HepG2 (cell line): ENCODE measurements around the gene PAPSS1. TPM values are rescaled to one million over a fixed set of nuclear protein-coding genes. Genes with fewer than 3 reads are reported as not detected.

ENCODE experiments used
- ATAC-seq: fragments of 200-7000 bp; cut with Tn5 transposase; 3 replicates; pipeline ENCODE4 v1.9.1; 2020; ENCODE audit warnings: mild to moderate bottlenecking, moderate library complexity
- BruUV-seq: library from RNA; stranded (reverse); fragments of 400-500 nt; replicated peaks from 2 replicates; lab custom pipeline; 2021; lab: Mats Ljungman, UMichigan
- CTCF ChIA-PET: fragments of 300-600 bp; formaldehyde crosslinking; extraction: SDS; loops from one replicate; lab custom pipeline; 2021; ENCODE audit warnings: low total read pairs, inconsistent platforms, low intra/inter-chr PET ratio; lab: Yijun Ruan, JAX
- POLR2A ChIA-PET: fragments of 350-600 bp; sonication (Branson Sonifier 250); formaldehyde crosslinking; loops from one replicate; lab custom pipeline; 2020; ENCODE audit warnings: antibody characterized with exemption, inconsistent platforms; lab: Yijun Ruan, JAX
- DNase-seq: peaks from one replicate; pipeline ENCODE4 v3.0.0-alpha.2; 2015; ENCODE audit warnings: low spot score
- FAIRE-seq: peaks from 3 replicates; lab custom pipeline; 2011; peaks lifted over from hg19 to GRCh38; lab: Jason Lieb, UNC
- H2AFZ ChIP-seq: one replicate; pipeline ENCODE4 v1.6.1; 2011; ENCODE audit warnings: low read length, inconsistent platforms
- H3K27ac ChIP-seq: fragments of 300-600 bp; 3 replicates; pipeline ENCODE4 v1.8.0; 2011; ENCODE audit warnings: mixed run types, mild to moderate bottlenecking, mixed read lengths, low read length, inconsistent platforms; ENCODE audit not compliant: insufficient read depth; ENCODE audit errors: extremely low read length
- H3K27me3 ChIP-seq, 2 experiments: fragments of 200-600 bp in 1 of 2; 2 replicates in 1 of 2; 3 replicates in 1 of 2; pipeline versions ENCODE4 v1.6.0 to v1.8.0; 2011; ENCODE audit warnings: low read length in 2 of 2, mild to moderate bottlenecking in 2 of 2, moderate library complexity in 2 of 2, inconsistent platforms in 1 of 2; ENCODE audit not compliant: insufficient read depth in 2 of 2, control insufficient read depth in 1 of 2
- H3K36me3 ChIP-seq, 2 experiments: fragments of 200-600 bp in 1 of 2; replicated peaks in 1 of 2; 2 replicates in 1 of 2; 3 replicates in 1 of 2; pipeline versions ENCODE4 v1.5.1 to v1.8.0; 2011; ENCODE audit warnings: low read length in 2 of 2, inconsistent platforms in 1 of 2; ENCODE audit not compliant: insufficient read depth in 2 of 2, control insufficient read depth in 1 of 2
- H3K4me1 ChIP-seq: 2 replicates; pipeline ENCODE4 v1.5.1; 2012; ENCODE audit warnings: low read length, inconsistent platforms; ENCODE audit not compliant: insufficient read depth
- H3K4me2 ChIP-seq: 2 replicates; pipeline ENCODE4 v1.6.0; 2011; ENCODE audit warnings: low read depth, low read length, inconsistent platforms
- H3K4me3 ChIP-seq, 3 experiments: fragments of 200-600 bp in 1 of 3; sonication (generic), shearing (Covaris generic) in 1 of 3; replicated peaks in 1 of 3; 2 replicates each; pipeline ENCODE4 v1.5.1; 2011 to 2016; ENCODE audit warnings: low read length in 3 of 3, inconsistent platforms in 2 of 3, low read depth in 2 of 3, mild to moderate bottlenecking in 2 of 3, control low read depth in 1 of 3, mixed read lengths in 1 of 3; ENCODE audit not compliant: insufficient read depth in 1 of 3
- H3K79me2 ChIP-seq: one replicate; pipeline ENCODE4 v1.6.1; 2011; ENCODE audit warnings: low read length, inconsistent platforms; ENCODE audit not compliant: insufficient read depth
- H3K9ac ChIP-seq: 2 replicates; pipeline ENCODE4 v1.6.0; 2011; ENCODE audit warnings: mild to moderate bottlenecking, low read depth, low read length, inconsistent platforms; ENCODE audit not compliant: insufficient read depth
- H3K9me3 ChIP-seq: 2 replicates; pipeline ENCODE4 v1.5.1; 2012; ENCODE audit warnings: mild to moderate bottlenecking, low read length
- H4K20me1 ChIP-seq: 2 replicates; pipeline ENCODE4 v1.6.0; 2011; ENCODE audit warnings: inconsistent platforms, mild to moderate bottlenecking, low read length, moderate library complexity; ENCODE audit not compliant: insufficient read depth
- EED ChIP-seq: sonication (generic); formaldehyde crosslinking; IDR thresholded peaks from 2 replicates; pipeline ENCODE4 v1.5.0; 2020; ENCODE audit warnings: mild to moderate bottlenecking, missing genetic modification reagents
- FOSL1 ChIP-seq: sonication (generic); formaldehyde crosslinking; IDR thresholded peaks from 2 replicates; pipeline ENCODE4 v1.9.0; 2021; ENCODE audit warnings: missing genetic modification reagents, borderline replicate concordance
- FOXK2 ChIP-seq: fragments of 450-650 bp; IDR thresholded peaks from 2 replicates; pipeline ENCODE4 v1.6.1; 2016
- FOXO4 ChIP-seq: sonication (generic); formaldehyde crosslinking; conservative IDR thresholded peaks from 2 replicates; pipeline ENCODE4 v1.8.1; 2023; ENCODE audit warnings: missing genetic modification reagents
- HNRNPUL1 ChIP-seq: fragments of 200-400 bp; formaldehyde crosslinking; IDR thresholded peaks from 2 replicates; pipeline ENCODE4 v1.6.1; 2017; ENCODE audit warnings: low read depth, mild to moderate bottlenecking, low read length, moderate library complexity
- KLF13 ChIP-seq: sonication (generic); formaldehyde crosslinking; IDR thresholded peaks from 2 replicates; pipeline ENCODE4 v1.4.0; 2020; ENCODE audit warnings: mild to moderate bottlenecking, missing genetic modification reagents
- NFE2L2 ChIP-seq: fragments of 150-350 bp; IDR thresholded peaks from 2 replicates; pipeline ENCODE4 v1.6.1; 2014; ENCODE audit warnings: low read length
- RAD21 ChIP-seq: fragments of 450-650 bp; formaldehyde crosslinking; IDR thresholded peaks from 2 replicates; pipeline ENCODE4 v1.5.0; 2020; ENCODE audit warnings: mild to moderate bottlenecking
- REPIN1 ChIP-seq: sonication (generic); formaldehyde crosslinking; IDR thresholded peaks from 2 replicates; pipeline ENCODE4 v1.8.0; 2022; ENCODE audit warnings: missing genetic modification reagents, low read depth, mild to moderate bottlenecking, borderline replicate concordance
- SMC3 ChIP-seq: IDR thresholded peaks from 2 replicates; pipeline ENCODE4 v1.6.1; 2011; ENCODE audit warnings: low read length, improper control_type of control experiment
- SNAI1 ChIP-seq: sonication (generic); formaldehyde crosslinking; IDR thresholded peaks from 2 replicates; pipeline ENCODE4 v1.5.0; 2020; ENCODE audit warnings: mild to moderate bottlenecking, missing genetic modification reagents, borderline replicate concordance
- STAG1 ChIP-seq: sonication (generic); formaldehyde crosslinking; IDR thresholded peaks from 2 replicates; pipeline ENCODE4 v1.4.0; 2020; ENCODE audit warnings: missing genetic modification reagents
- SUZ12 ChIP-seq: fragments of 150-350 bp; IDR thresholded peaks from 2 replicates; pipeline ENCODE4 v1.6.1; 2014; ENCODE audit warnings: low read depth, low read length
- WIZ ChIP-seq: sonication (generic); formaldehyde crosslinking; IDR thresholded peaks from 2 replicates; pipeline ENCODE4 v1.5.1; 2020; ENCODE audit warnings: mild to moderate bottlenecking, missing genetic modification reagents
- ZBTB38 ChIP-seq: sonication (generic); formaldehyde crosslinking; IDR thresholded peaks from 2 replicates; pipeline ENCODE4 v1.5.1; 2020; ENCODE audit warnings: mild to moderate bottlenecking, missing genetic modification reagents
- ZBTB43 ChIP-seq: sonication (generic); formaldehyde crosslinking; conservative IDR thresholded peaks from 2 replicates; pipeline ENCODE4 v1.4.0; 2020; ENCODE audit warnings: missing genetic modification reagents
- ZFP62 ChIP-seq: sonication (generic); formaldehyde crosslinking; IDR thresholded peaks from 2 replicates; pipeline ENCODE4 v1.4.0; 2020; ENCODE audit warnings: missing genetic modification reagents
- ZNF75D ChIP-seq: sonication (generic); formaldehyde crosslinking; IDR thresholded peaks from 2 replicates; pipeline ENCODE4 v1.8.1; 2023; ENCODE audit warnings: missing genetic modification reagents, mild to moderate bottlenecking, borderline replicate concordance
- ZNF792 ChIP-seq: IDR thresholded peaks from 2 replicates; pipeline ENCODE4 v1.6.1; 2016
- WGBS: methylation state at CpG from one replicate; pipeline ENCODE4 v1.1.6; 2017; ENCODE audit warnings: low lambda C conversion rate; 5-methylcytosine and 5-hydroxymethylcytosine counted together
- in situ Hi-C: cut with HindIII; loops from 2 replicates; pipeline ENCODE4 v1.10.0; 2017; ENCODE audit warnings: low pct_unique_long_range_greater_than_20kb; ENCODE audit not compliant: extremely low pct_ligation_motif_present
- intact Hi-C: fragments of 100-400 bp; cut with micrococcal nuclease; formaldehyde crosslinking; loops from one replicate; pipeline ENCODE4 v1.10.0; 2022; ENCODE audit not compliant: unreplicated experiment
- polyA plus RNA-seq, 8 experiments: library from polyadenylated mRNA; depleted of rRNA in 3 of 8; stranded (reverse) in 7 of 8; unstranded in 1 of 8; fragments of >200 nt; fragmentation: Illumina TruSeq in 4 of 8; extraction: Trizol in 4 of 8; gene quantifications; 2 replicates each; pipeline versions ENCODE4 v1.2.1 to v1.2.3, GENCODE V29; 2011 to 2016; ENCODE audit warnings: low read depth in 4 of 8, missing spikeins in 1 of 8, mixed read lengths in 1 of 8; ENCODE audit not compliant: insufficient read depth in 1 of 8
- total RNA-seq, 5 experiments: library from RNA; depleted of rRNA; stranded (reverse); fragments of >200 nt; fragmentation: Illumina TruSeq; extraction: Trizol; gene quantifications; 2 replicates each; pipeline ENCODE4 v1.2.3, GENCODE V29; 2016; ENCODE audit warnings: low read depth in 1 of 5

The PAPSS1 gene
- total and polyA plus RNA-seq, 2 of the 13 experiments (the other 11 are each of a cell fraction or from before 2014, with no cell fraction given): 105 to 126 TPM

- FAIRE-seq (no peak), DNase-seq (peak; percentile 28), ATAC-seq (no peak)
- CTCF ChIA-PET: interaction anchor here (5.6 kb wide), 1 partner anchor 156 kb away, joined by 72 read pairs; no protein-coding TSS in a partner anchor
- POLR2A ChIA-PET: no interaction called here
- Histone ChIP-seq H3K9ac (no peak overlapping the region), H4K20me1 (no peaks in the 10 kb centered on the region), H3K4me3 (no peak overlapping the region), H3K4me2 (no peak overlapping the region), H3K36me3 (no peaks in the 10 kb centered on the region), H3K27me3 (no peaks in the 10 kb centered on the region), H3K4me1 (peaks cover 17% of the 10 kb centered on the region), H3K9me3 (no peaks in the 10 kb centered on the region), H2AFZ (no peak overlapping the region), H3K27ac (no peak overlapping the region), H3K79me2 (no peaks in the 10 kb centered on the region)
- BruUV-seq: no TSS peak
- in situ Hi-C loops: loop anchor here (5.0 kb wide), 1 partner anchor 154 kb away; no protein-coding TSS in a partner anchor
- peak; percentile 35; the same call in 1 of the 2 replicates for TF ChIP-seq SMC3
- peak; percentile 39 for TF ChIP-seq STAG1
- no peak for TF ChIP-seq EED (CRISPR knock-in tag)
- intact Hi-C loops: no loop called here
- 18% methylated on average over 2 of the region's 2 CpGs for WGBS
These were observed 37.9 kb upstream of the PAPSS1 start for GRCh38 chr4:107757864-107758476.

GRCh38 chr4:107757283-107757682 is 37.2 kb upstream of the PAPSS1 start:
- no peak overlapping the region for H3K27ac ChIP-seq
- POLR2A ChIA-PET: no interaction called here
- BruUV-seq: no TSS peak
- H3K27me3 ChIP-seq: no peaks in the 10 kb centered on the region
- no peak overlapping the region for H2AFZ ChIP-seq
- H3K9ac ChIP-seq: no peak overlapping the region
- ATAC-seq (no peak), FAIRE-seq (no peak), DNase-seq (no peak)
- intact Hi-C loops (no loop called here), in situ Hi-C loops (loop anchor here (5.0 kb wide), 1 partner anchor 155 kb away; no protein-coding TSS in a partner anchor)
- H3K4me3 ChIP-seq: no peak overlapping the region
- H3K79me2 ChIP-seq: no peaks in the 10 kb centered on the region
- H3K4me1 ChIP-seq: peaks cover 20% of the 10 kb centered on the region
- CTCF ChIA-PET: interaction anchor here (5.6 kb wide), 1 partner anchor 157 kb away, joined by 72 read pairs; no protein-coding TSS in a partner anchor
- H3K9me3 ChIP-seq: no peaks in the 10 kb centered on the region
- WGBS: 45% methylated on average over 5 of the region's 5 CpGs
- no peak overlapping the region for H3K4me2 ChIP-seq
- no peaks in the 10 kb centered on the region for H4K20me1 ChIP-seq
- no peaks in the 10 kb centered on the region for H3K36me3 ChIP-seq
- no peak for TF ChIP-seq FOSL1 (CRISPR knock-in tag)
- TF ChIP-seq ZNF792 (CRISPR knock-in tag): no peak
- no peak for TF ChIP-seq KLF13 (CRISPR knock-in tag)
- no peak for TF ChIP-seq ZFP62 (CRISPR knock-in tag)
- TF ChIP-seq HNRNPUL1: no peak
- TF ChIP-seq FOXO4 (CRISPR knock-in tag): no peak
- TF ChIP-seq NFE2L2: no peak
- TF ChIP-seq SUZ12: no peak
- no peak for TF ChIP-seq SNAI1
- TF ChIP-seq ZNF75D: no peak
- no peak for TF ChIP-seq FOXK2
- TF ChIP-seq ZBTB38 (CRISPR knock-in tag): no peak
- no peak for TF ChIP-seq WIZ (CRISPR knock-in tag)
- TF ChIP-seq RAD21 (CRISPR knock-in tag): no peak
- TF ChIP-seq REPIN1: no peak
- no peak for TF ChIP-seq ZBTB43
